Ovary (tissue), 9 donors: ENCODE results near the gene ABCC1. TPM values are rescaled to one million over a fixed set of nuclear protein-coding genes. Genes with fewer than 3 reads are reported as not detected.
A peak's percentile ranks its signal among the peaks of the same experiment; 100 is the strongest.

Source experiments
- DNase-seq, 5 donors: peaks; one replicate each; pipeline ENCODE4 v3.0.0-alpha.2; 2019 to 2020
- H3K27ac ChIP-seq, 2 donors: fragments of 200-600 bp; one replicate each; pipeline versions ENCODE4 v1.5.1 to v1.8.0; 2019 to 2022
- H3K27me3 ChIP-seq: fragments of 200-600 bp; one replicate; pipeline ENCODE4 v1.8.0; 2022
- H3K36me3 ChIP-seq: fragments of 200-600 bp; sonication (generic); one replicate; pipeline ENCODE4 v1.5.1; 2019
- H3K4me1 ChIP-seq: one replicate; pipeline ENCODE4 v1.8.1; 2013; ENCODE audit warnings: mild to moderate bottlenecking, moderate library complexity; ENCODE audit not compliant: insufficient read depth
- H3K4me3 ChIP-seq: fragments of 200-600 bp; sonication (generic); one replicate; pipeline ENCODE4 v1.5.1; 2017
- H3K9me3 ChIP-seq, 2 donors: fragments of 200-600 bp in 1 of 2; sonication (generic) in 1 of 2; one replicate each; pipeline versions ENCODE4 v1.5.1 to v1.8.1; 2013 to 2019; ENCODE audit warnings: mild to moderate bottlenecking in 1 of 2, moderate library complexity in 1 of 2
- EP300 ChIP-seq: sonication (generic); formaldehyde crosslinking; IDR thresholded peaks from one replicate; pipeline ENCODE4 v1.6.1; 2017; ENCODE audit warnings: antibody characterized with exemption
- POLR2A ChIP-seq: fragments of 450-650 bp; IDR thresholded peaks from one replicate; pipeline ENCODE4 v1.6.1; 2017; ENCODE audit warnings: antibody characterized with exemption, mild to moderate bottlenecking, moderate library complexity
- WGBS, 3 donors: extraction: QIAGEN DNeasy Blood & Tissue Kit in 1 of 3; methylation state at CpG; one replicate each; pipeline versions ENCODE4 v1.1.5 to v1.1.7; 2013 to 2017; 5-methylcytosine and 5-hydroxymethylcytosine counted together
- intact Hi-C, 4 donors: fragments of 100-400 bp; cut with DNase I; formaldehyde crosslinking; loops; one replicate each; pipeline versions ENCODE4 v1.11.0 to v1.15.1; 2022 to 2023
- polyA plus RNA-seq, 2 donors: library from polyadenylated mRNA; stranded (reverse); fragments of 200-250 nt in 1 of 2; fragments of 350-450 nt in 1 of 2; fragmentation: Illumina TruSeq in 1 of 2; extraction: RNeasy Lipid Tissue Mini Kit (QIAGEN cat#74804) in 1 of 2; gene quantifications; one replicate each; pipeline ENCODE4 v1.2.3, GENCODE V29; 2013 to 2014
- total RNA-seq, 7 donors: library from RNA; depleted of rRNA in 2 of 7; stranded (reverse); fragments of >200 nt in 2 of 7; fragmentation: NEBNext Ultra II Directional in 3 of 7; extraction: Animal tissue kit (Norgen Biotek cat#: 25700) in 3 of 7; gene quantifications; one replicate each; pipeline versions ENCODE4 v1.1.0 to v1.2.4, GENCODE V29; 2016 to 2023
- TF ChIP-seq, protein P1 (sequence below), 3 donors: fragments of 450-650 bp in 2 of 3; fragments of 200-600 bp in 1 of 3; IDR thresholded peaks; one replicate each; pipeline versions ENCODE4 v1.5.1 to v1.8.0; 2016 to 2022; ENCODE audit warnings: antibody characterized with exemption in 3 of 3, mild to moderate bottlenecking in 1 of 3
- donor health status: DM: no; HTN: no; CAD: no; lungs with moderate emphysema.
- donor health status: DM: no; HTN: no; CAD: no.
- donor health status: Bipolar disorder and iron deficiency.
- donor health status: DM: yes; HTN: yes; CAD: no.
- donor health status: DM: no; HTN: no; CAD: no.
- donor health status: DM: yes; HTN: yes; CAD: no.

ABCC1 gene
- total and polyA plus RNA-seq, 9 donors: 10.0 to 31.1 (median 20.9) TPM

DNA sequence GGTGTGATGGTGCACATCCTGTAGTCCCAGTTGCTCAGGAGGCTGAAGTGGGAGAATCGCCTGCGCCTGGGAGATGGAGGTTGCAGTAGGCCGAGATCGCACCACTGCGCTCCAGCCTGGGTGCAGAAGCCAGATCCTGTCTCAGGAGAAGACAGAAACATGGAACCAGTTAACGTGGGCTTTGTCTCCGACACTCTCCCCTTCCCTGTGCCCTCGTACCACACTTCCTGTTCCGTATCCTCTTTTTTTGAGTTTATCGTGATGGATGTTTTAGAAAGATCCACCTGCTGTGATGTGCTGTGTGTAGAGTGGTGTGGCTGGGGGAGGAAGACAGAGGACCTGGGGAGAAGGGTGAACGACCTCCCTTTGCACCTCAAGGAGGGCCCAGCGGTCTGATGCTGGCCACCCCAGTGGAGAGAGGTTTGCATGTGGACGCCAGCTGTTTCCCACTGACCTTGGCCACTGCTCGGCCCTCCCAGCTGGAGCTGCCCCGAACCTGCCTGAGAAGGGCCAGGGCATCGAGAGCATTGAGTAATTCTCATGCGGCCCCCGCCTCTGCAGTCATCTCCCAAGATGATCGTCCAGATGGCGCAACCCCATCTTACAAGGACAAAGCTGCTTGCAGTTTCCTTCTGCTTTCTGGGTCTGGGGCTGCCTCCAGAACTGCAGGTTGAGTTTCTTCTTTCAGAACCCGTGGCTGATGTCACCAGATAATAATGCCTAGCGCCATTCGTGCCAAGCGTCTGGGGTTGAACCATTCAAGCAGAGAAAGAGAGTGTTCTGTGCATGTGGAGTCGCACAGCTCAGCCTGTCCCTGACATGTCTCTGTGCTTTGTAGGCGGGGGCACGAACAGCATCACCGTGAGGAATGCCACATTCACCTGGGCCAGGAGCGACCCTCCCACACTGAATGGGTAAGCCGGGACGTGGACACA is 126.3 kb downstream of the ABCC1 start:
- no peak overlapping the region for H3K4me3 ChIP-seq
- DNase-seq: peak; percentile 71 to 83 (median 79)
- peaks cover 8% of the 10 kb centered on the region for H3K4me1 ChIP-seq
- no peaks in the 10 kb centered on the region for H3K27me3 ChIP-seq
- intact Hi-C loops: no loop called here
- 44 to 59% (median 59%) methylated on average over 31 of the region's 31 CpGs for WGBS, 3 donors
- peak overlapping the region in 1 of 2 donors; percentile 6 for H3K27ac ChIP-seq
- TF ChIP-seq, protein P1, sequence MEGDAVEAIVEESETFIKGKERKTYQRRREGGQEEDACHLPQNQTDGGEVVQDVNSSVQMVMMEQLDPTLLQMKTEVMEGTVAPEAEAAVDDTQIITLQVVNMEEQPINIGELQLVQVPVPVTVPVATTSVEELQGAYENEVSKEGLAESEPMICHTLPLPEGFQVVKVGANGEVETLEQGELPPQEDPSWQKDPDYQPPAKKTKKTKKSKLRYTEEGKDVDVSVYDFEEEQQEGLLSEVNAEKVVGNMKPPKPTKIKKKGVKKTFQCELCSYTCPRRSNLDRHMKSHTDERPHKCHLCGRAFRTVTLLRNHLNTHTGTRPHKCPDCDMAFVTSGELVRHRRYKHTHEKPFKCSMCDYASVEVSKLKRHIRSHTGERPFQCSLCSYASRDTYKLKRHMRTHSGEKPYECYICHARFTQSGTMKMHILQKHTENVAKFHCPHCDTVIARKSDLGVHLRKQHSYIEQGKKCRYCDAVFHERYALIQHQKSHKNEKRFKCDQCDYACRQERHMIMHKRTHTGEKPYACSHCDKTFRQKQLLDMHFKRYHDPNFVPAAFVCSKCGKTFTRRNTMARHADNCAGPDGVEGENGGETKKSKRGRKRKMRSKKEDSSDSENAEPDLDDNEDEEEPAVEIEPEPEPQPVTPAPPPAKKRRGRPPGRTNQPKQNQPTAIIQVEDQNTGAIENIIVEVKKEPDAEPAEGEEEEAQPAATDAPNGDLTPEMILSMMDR (IDR thresholded peaks at IDR 0.05): no peak
- TF ChIP-seq EP300: no peak
- TF ChIP-seq POLR2A: no peak
- no peaks in the 10 kb centered on the region for H3K9me3 ChIP-seq
- no peaks in the 10 kb centered on the region for H3K36me3 ChIP-seq

DNA sequence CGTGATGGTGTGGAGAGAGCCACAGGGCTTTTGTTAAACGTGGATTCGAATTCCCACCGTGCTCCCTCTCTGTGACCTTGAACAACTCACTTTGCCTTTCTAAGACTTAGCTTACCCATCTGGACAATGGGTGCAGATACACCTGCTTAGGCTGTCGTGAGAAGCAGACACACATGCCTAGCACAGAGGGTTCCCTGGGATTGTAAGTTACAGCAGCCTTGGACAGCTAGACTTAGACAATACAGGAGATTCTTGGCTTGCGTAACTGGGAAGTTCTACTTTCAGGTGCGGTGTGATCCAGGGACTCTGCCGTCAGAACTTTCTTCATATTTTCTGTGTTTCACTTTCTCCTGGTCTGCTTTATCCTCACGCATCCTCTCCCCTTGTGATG is 127.0 kb downstream of the ABCC1 start:
- Histone ChIP-seq H3K27me3 (no peaks in the 10 kb centered on the region), H3K4me1 (peaks cover 8% of the 10 kb centered on the region), H3K9me3 (no peaks in the 10 kb centered on the region), H3K27ac (peak overlapping the region in 1 of 2 donors; percentile 6), H3K4me3 (no peak overlapping the region), H3K36me3 (no peaks in the 10 kb centered on the region)
- intact Hi-C loops: no loop called here
- WGBS, 3 donors: 62 to 90% (median 79%) methylated on average over 9 of the region's 9 CpGs
- TF ChIP-seq EP300 (no peak), POLR2A (no peak)
- TF ChIP-seq, protein P1 (IDR thresholded peaks at IDR 0.05): no peak
- DNase-seq: no peak

DNA sequence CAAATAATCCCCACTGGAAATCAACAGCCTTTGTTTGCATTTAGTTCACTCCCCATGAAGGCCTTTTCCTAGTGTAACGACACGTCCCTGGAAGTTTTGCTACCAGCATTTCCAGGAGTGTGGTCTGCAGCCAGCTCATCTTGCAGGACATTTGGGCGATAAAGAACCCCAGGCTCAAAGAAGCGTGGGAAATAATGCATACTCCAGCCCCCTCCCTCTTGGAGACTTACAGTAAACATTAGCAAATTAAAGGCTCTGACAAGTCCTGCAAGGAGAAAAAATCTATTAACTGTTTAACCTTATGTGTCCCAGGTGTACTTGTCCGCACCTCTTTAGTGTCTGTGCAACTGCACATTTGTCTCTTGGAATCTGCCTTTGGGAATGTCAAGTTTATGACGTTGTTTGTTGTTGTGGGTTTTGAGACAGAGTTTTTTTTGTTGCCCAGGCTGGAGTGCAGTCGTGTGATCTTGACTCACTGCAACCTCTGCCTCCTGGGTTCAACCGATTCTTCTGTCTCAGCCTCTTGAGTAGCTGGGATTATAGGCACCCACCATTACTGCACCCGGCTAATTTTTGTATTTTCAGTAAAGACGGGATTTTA is 131.1 kb downstream of the ABCC1 start:
- TF ChIP-seq POLR2A (no peak), EP300 (no peak)
- TF ChIP-seq, protein P1 (IDR thresholded peaks at IDR 0.05): no peak
- H3K27ac ChIP-seq: no peak overlapping the region
- intact Hi-C loops: no loop called here

DNA sequence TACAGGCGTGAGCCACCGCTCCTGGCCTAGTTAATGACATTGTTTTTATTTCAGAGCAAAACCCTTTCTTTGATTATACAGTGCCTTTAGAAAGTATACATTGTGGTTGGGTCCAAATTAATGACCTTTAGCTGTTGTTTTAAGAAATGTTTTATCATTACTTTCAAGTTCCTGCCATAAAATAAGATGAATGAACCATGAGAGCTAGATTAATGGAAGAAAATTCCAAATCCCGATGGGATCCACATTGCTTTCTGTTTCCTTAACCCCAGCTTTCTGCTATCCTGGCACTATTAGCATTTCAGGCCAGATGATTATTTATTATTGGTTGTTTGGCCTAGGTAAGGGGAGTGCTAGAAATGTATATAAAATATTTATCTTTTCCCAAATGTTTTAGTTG is 131.7 kb downstream of the ABCC1 start:
- no peak for TF ChIP-seq EP300
- TF ChIP-seq, protein P1 (IDR thresholded peaks at IDR 0.05): no peak
- TF ChIP-seq POLR2A: no peak
- Histone ChIP-seq H3K4me3 (no peak overlapping the region), H3K9me3 (no peaks in the 10 kb centered on the region), H3K27me3 (no peaks in the 10 kb centered on the region), H3K36me3 (peaks cover 4% of the 10 kb centered on the region), H3K27ac (no peak overlapping the region), H3K4me1 (peaks cover under 1% of the 10 kb centered on the region)
- intact Hi-C loops: no loop called here
- DNase-seq: no peak
- 65 to 69% (median 65%) methylated on average over 3 of the region's 3 CpGs for WGBS, 3 donors

More for the DNA sequence above, 131.1 kb downstream of the ABCC1 start:
- WGBS, 3 donors: 72 to 80% (median 78%) methylated on average over 10 of the region's 10 CpGs
- H3K9me3 ChIP-seq: no peaks in the 10 kb centered on the region
- H3K4me1 ChIP-seq: peaks cover 2% of the 10 kb centered on the region
- DNase-seq: no peak
- no peak overlapping the region for H3K4me3 ChIP-seq
- peaks cover 4% of the 10 kb centered on the region for H3K36me3 ChIP-seq
- H3K27me3 ChIP-seq: no peaks in the 10 kb centered on the region
